Fibroblast of peridontal ligament (primary cell): ENCODE results near the gene WSCD2.

Experiments used
- DNase-seq: peaks from one replicate; pipeline ENCODE4 v3.0.0-alpha.2; 2010; ENCODE audit errors: extremely low read depth

WSCD2 gene

GRCh38 chr12:108107293-108107692, 21.8 kb upstream of the WSCD2 start:
- DNase-seq = no peak

- no peak for DNase-seq
These were observed 19.6 kb upstream of the WSCD2 start for GRCh38 chr12:108109504-108109903.

GRCh38 chr12:108109954-108110353, 19.1 kb upstream of the WSCD2 start:
- DNase-seq = no peak

- DNase-seq = no peak
These were observed 18.2 kb upstream of the WSCD2 start for GRCh38 chr12:108110844-108111243.

GRCh38 chr12:108112832-108113556, 16.1 kb upstream of the WSCD2 start:
- DNase-seq = no peak

- DNase-seq = no peak
These were observed 13.7 kb upstream of the WSCD2 start for GRCh38 chr12:108115123-108116121.

GRCh38 chr12:108116254-108116653, 12.8 kb upstream of the WSCD2 start:
- DNase-seq = no peak

- no peak for DNase-seq
These were observed 12.4 kb upstream of the WSCD2 start for GRCh38 chr12:108116699-108117098.

- DNase-seq = no peak
These were observed 11.8 kb upstream of the WSCD2 start for GRCh38 chr12:108117163-108117849.

- no peak for DNase-seq
These were observed 11.2 kb upstream of the WSCD2 start for GRCh38 chr12:108117902-108118301.

GRCh38 chr12:108119126-108119973, 9.7 kb upstream of the WSCD2 start:
- no peak for DNase-seq

- DNase-seq = no peak
These were observed 8.9 kb upstream of the WSCD2 start for GRCh38 chr12:108119974-108120862.

GRCh38 chr12:108120863-108121165, 8.3 kb upstream of the WSCD2 start:
- no peak for DNase-seq

GRCh38 chr12:108121320-108121719, 7.8 kb upstream of the WSCD2 start:
- DNase-seq = no peak

GRCh38 chr12:108121728-108122471, 7.2 kb upstream of the WSCD2 start:
- DNase-seq = no peak

GRCh38 chr12:108122644-108123043, 6.4 kb upstream of the WSCD2 start:
- no peak for DNase-seq

GRCh38 chr12:108123402-108123801, 5.7 kb upstream of the WSCD2 start:
- DNase-seq = no peak

- DNase-seq = no peak
These were observed 4.0 kb upstream of the WSCD2 start for GRCh38 chr12:108125073-108125472.

GRCh38 chr12:108126212-108126611, 2.9 kb upstream of the WSCD2 start:
- no peak for DNase-seq

- no peak for DNase-seq
These were observed 2.0 kb upstream of the WSCD2 start for GRCh38 chr12:108126990-108127501.
